T47D (cell line): ENCODE measurements around the gene ARID3C.

ENCODE experiments used
- DNase-seq, 2 experiments: peaks; one replicate each; pipeline versions ENCODE4 v3.0.0 to v3.0.0-alpha.2; 2011 to 2012; ENCODE audit warnings: low read depth in 1 of 2, low spot score in 1 of 2
- JUND ChIP-seq: IDR thresholded peaks from 2 replicates; pipeline ENCODE4 v1.6.1; 2012; ENCODE audit warnings: low read depth
- in situ Hi-C: cut with HindIII; loops from 2 replicates; pipeline ENCODE4 v1.10.0; 2016; ENCODE audit warnings: low sequenced_read_pairs, low pct_unique_long_range_greater_than_20kb

ARID3C gene

DNA sequence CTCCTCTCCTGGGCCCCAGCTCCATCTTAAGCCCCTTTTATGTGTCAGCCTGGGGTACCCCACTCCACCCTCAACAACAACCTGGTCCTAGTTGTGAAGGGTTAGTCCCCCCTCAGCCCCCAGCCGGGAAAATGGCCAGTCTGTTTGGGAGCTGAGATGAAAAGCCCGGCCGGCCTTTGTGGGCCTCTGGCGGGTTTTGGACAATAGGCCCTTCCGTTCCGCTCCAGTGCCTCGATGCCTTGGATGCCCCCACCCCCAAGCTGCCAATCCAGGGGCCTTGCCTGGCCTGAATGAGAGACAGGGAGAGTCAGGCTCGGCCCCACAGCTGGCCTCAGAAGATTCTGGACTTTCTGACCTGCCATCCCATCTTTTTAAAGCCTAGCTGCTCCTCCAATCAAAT is 48.5 kb downstream of the ARID3C start:
- in situ Hi-C loops, result no loop called here
- no peak for TF ChIP-seq JUND
- no peak for DNase-seq

DNA sequence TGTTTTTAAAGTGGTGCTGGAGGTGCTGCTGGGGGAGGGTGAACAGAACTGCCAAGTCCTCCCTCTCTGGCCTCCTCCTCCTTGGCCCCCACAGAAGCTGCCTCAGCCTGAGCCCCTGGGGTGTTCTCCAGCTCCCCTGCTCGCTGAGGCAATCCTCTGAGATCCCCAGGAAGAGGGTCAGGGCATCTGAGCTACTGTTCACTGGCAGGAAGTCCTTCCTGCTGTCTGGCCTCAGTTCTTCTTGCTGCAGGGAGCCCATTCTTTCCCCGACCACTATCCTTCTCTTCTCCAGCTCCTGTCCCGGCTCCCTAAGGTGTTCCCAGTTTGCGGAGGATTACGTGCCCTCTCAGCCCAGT is 49.1 kb downstream of the ARID3C start:
- in situ Hi-C loops, result no loop called here
- no peak for TF ChIP-seq JUND

DNA sequence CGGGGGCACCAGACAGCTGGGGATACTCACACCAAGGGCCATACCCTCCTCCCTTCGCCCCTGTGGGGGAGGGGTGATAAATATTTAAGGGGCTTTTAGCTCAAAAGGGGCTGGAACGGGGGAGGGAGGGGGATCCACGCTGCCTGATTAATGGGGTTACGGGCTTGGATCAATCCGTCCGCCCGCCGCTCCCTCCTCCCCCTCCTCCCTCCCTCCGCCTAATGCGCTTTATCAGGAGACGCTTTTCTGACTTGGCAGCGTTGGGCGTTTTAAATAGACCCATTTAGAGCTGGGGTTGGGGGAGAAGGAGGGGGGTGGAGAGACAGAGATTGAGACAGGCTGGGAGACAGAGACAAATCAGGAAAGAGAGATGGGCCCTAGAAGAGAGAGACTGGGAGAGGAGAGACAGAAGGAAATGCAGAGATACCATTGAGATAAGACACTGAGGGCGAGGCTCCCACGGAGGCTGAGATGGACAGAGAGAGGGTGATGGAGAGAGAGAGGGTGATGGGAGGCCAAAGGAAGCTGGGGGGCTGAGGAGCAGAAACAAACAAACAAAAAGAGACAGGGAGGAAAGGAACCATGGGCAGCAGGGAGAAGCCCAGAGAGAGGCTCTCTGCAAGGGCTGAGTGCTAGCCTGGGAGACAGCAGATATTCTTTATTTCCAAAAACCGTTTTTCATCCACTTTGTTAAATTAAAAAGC is 49.6 kb downstream of the ARID3C start:
- DNase-seq, result no peak
- in situ Hi-C loops, result no loop called here
- TF ChIP-seq JUND, result no peak

More for the DNA sequence above, 49.1 kb downstream of the ARID3C start:
- DNase-seq, result no peak

DNA sequence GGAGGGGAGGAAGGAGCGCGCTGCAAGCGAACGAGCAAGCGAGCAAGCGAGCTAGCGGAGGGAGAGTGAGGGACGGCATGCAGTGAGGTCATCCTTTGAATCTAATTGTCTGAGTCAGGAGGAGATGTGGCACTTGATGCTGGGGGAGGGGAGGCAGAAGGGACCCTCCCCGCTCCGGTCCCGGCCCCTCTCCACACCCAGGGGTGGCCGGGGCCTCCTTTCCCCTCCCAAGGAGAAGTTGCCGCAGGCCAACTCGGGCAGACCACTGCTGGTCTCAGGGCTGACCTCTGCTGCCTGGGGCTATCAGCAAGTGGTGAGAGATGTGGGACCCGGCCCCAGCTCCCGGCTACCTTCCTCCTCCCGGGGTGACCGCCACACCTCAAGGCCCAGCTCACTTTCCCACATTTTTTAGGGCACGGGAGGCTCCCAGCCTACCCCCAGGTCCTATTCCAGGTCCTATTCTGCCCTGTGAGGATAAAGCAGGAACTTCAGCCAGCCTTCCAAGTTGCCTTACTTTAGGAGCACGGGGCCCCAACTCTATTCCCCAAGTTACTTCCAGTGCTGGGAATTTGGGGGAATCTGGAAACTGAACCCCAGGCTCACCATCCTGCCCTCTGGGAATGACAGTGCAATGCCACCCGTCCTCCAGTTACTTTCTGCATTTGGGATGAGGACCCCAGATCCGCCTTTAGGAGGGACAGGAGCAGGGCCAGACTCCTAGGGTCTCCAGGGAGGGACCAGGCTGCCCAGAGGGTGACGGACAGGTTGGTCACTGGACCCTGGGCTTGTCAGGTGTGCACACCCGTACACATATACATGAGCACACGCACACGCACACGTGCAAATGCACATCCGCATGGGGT is 50.4 kb downstream of the ARID3C start:
- in situ Hi-C loops, result no loop called here
- no peak for DNase-seq
- TF ChIP-seq JUND, result no peak

DNA sequence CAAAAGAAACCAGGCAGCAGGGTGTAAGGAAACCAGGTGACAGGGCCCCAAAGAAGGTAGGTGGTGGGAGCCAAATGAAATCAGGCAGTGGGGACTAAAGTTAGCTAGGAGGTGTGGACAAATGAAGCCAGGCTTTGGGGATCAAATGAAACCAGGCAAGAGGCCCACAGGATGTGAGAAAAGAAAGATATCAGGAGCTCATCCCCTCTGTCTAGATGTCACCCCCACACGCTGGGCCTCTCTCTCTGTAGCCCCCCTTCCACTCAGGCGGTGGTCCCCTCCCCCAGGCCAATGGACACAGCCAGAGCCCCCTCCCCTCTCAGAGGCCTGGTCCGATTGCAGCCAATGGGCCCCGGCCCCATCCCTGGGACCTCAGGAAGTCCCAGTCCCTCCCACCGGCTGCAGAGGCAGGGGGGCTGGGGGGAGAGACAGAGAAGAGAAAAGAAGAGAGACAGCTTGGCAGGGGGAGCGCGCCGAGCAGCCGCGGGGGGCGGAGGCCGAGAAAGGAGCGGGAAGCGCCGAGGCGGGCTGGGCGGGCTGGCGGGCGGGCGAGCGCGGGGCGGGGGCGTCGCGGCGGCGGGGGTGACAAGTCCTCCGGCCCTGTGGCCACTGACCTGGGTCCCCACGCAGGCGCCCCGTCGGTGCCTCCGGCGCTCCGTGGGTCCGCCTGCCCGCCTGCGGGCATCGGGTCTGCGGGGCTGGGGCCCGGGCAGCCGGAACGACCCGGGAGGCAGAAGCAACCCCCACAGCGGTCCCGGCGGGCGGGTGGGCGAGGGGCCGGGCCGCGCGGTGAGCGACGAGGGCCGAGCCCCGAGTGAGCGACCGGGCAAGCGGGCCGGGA is 51.2 kb downstream of the ARID3C start:
- TF ChIP-seq JUND, result no peak
- in situ Hi-C loops, result no loop called here
- no peak for DNase-seq

DNA sequence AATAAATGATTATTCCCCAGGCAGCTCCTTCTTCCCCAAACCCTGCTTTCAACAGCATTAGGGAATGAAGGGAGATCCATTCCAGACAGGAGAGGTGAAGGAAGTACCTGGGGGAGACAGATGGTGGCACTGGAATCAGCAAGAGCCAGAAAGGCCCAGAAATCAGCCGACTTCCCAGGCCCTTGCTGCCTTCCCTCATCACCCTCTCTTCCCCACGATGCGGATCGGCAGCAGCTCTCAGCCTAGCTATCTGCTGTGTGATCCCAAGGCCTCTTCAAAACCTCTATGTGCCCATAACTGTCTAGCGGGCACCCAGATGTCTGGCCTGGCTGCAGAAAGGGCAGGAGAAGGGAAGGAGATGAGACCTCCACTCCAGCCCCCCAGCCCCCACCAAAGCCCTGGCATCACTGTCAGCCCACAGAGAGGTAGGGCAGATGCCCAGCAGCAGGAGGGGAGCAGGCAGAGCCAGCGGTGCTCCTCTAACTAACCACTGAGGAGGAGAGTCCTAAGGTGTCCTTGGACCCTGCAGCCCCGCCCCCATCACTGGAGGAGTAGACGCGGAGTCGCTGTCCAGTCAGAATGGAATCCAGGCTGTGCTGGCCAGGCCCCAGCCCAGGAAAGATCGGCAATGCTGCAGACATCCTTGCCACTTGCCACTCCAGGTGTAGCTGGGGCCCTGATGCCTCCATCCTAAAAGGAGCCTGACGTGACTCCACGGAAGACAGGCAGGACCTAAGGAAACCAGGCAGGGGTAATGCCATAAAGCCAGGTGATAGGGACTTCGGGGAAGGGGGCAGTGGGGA is 52.1 kb downstream of the ARID3C start:
- DNase-seq, result no peak
- TF ChIP-seq JUND, result no peak
- in situ Hi-C loops, result no loop called here

DNA sequence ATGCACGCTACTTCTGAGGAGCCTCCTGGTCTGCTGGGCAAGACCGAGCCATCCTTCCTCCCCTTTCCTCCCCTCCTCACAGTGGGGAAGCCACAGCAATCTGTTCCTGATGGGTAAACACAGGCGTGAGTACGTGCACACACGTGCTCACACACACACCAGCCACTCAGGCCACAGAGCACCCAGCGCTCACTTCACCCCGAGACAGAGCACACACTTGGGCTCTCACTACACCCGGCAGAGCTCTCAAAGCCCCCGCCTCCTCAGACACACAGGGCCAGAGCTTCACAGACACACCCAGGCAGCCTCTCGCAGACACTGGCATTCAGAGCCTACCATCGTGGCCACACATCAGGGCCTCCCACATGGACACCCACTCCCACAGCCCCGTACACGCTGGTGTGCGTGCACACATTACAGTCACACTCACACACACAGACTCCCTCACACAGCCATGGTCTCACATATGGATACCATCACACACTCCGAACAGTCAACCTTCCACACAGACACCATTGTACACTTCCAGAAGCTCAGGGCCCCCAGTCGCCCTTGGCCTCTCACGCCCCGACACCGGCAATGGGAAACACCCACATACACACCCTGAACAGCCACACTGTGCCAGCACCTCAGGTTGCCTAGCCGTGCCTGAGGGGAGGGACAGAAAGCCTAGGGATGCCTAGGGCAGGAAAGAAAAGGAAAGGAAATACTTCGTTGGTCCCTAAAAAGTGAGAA is 52.8 kb downstream of the ARID3C start:
- TF ChIP-seq JUND, result no peak
- no peak for DNase-seq
- in situ Hi-C loops, result no loop called here

DNA sequence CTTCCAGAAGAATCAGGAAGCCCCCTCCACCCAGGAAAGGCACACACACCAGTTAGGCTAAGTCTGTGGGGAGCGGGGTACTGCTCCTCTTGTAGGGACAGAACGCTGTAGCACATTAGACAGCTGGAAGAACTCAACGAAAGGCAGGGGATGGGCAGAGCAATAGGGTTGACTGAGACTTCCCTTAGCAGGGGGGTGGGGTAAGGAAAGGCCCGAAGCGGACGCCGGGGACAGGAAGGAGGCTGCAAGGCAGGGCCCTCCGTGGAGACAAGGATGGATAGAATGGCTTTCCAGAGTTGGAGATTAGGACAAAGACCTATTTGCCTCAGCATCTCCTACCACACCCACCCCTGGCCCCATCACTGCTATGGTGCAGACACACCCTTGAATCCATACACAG is 53.6 kb downstream of the ARID3C start:
- in situ Hi-C loops, result no loop called here
- DNase-seq, result no peak
- TF ChIP-seq JUND, result no peak

DNA sequence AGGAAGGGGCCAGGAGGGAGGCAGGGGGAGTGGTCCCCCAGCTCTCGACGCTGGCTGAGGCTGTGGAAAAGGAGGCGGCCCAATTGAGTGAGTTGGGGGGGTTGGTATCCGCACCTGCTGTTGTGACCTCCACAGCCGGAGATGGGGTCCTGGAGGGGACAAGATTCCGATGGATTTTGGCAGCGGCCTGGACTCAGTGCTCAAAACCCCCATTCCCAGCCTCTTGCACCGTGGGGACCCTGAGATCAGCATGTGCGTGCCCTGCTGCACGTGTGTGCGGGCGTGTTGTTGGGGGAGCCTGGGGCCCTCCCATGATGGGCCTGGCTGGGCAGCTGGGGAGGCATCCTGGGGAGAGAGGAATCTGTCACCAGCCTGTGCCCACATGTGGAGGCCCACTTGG is 54.3 kb downstream of the ARID3C start:
- DNase-seq, result no peak
- no peak for TF ChIP-seq JUND
- in situ Hi-C loops, result no loop called here

DNA sequence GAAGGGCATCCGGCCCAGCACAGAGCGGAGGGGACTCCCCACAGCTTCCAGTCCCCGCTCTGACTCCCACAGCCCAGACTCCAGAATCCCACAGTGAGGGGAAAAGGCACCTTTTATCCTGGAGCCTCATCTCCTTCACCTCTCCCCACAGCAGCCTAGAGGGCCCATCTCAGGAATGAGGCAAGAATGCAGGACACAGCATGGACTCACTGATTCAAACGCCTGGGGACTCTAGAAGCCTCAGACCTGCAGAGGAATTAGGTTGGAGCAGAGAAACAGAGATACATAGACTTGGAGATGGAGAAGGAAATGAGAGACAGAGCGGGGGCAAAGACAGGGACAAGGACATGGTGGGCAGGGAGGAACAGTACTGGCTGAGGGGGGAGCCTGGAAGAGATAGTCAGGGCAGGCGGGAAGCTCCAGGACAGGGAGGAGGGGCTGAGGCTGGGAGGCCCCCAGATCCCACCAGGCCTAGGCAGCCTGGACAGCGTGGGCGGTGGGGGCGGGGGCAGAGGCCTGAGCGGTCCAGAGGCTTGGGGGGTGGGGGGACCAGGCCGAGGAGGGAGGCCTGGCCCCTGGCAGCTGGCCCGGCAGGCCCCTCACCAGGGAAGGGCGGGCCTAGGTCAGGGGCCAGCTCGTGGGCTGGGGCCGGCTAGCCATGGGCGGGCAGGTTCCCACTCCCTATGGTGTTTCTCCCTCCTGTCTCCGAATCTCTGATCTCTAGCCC is 55.1 kb downstream of the ARID3C start:
- TF ChIP-seq JUND, result no peak
- in situ Hi-C loops, result no loop called here
- DNase-seq, result no peak

DNA sequence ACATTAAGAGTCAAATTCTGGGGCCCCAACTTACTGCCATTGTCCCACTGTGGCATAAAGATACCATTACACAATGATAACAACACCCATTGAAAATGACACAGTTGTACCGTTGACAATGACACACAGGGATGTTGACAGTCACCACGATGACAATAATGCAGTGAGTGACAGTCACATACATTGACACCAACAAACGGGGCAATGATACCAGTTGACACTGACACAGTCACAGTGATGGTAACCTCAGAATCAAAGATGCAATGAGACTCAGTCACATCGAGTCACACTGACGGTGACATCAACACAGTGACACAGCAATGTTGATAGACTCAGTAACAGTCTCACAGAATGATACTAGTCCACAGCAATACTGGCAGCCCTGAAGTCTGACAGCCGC is 56.2 kb downstream of the ARID3C start:
- TF ChIP-seq JUND, result no peak
- DNase-seq, result no peak
- in situ Hi-C loops, result no loop called here
